Measurements from ENCODE around the gene ACBD4.

Gene ACBD4

DNA sequence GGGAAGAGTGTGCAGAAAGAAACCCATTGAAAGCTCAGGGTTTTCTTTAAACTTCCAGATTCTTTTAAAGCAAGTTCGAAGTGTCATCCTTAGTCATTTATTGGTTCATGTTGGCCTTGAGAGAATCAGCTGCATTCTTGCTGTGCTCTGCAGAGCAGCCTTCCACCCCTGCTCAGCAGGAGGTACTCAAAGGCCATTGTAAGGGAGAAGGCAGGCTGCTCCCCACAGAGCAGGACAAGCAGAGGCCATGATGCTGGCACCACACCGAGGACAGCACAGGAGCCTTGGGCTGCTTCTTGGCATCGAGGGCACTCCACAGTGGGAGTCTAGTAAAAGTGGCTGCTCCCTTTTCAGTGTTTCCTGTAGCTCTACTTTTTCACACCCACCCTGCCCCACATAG, 44.8 kb upstream of the ACBD4 start:
- no peaks in the 10 kb centered on the region for H3K27me3 ChIP-seq (ENCODE audit: control insufficient read depth, low read length)
- H3F3A ChIP-seq (ENCODE audit: control insufficient read depth, insufficient read depth): peaks cover 3% of the 10 kb centered on the region; the same call in 1 of the 2 replicates
- no peak overlapping the region for H3K27ac ChIP-seq (ENCODE audit: low read depth, low read length)
- no peak overlapping the region for H3K4me3 ChIP-seq (ENCODE audit: low read length)
- H3K36me3 ChIP-seq (ENCODE audit: control insufficient read depth, low read length): peaks cover 73% of the 10 kb centered on the region
- no peaks in the 10 kb centered on the region; the same call in 1 of the 2 replicates for H3K4me1 ChIP-seq (ENCODE audit: control insufficient read depth, low read length)
- TF ChIP-seq CTCF (IDR thresholded peaks at IDR 0.05; ENCODE audit: low read depth, low read length, poor library complexity, severe bottlenecking): no peak
- no peak for TF ChIP-seq EZH2phosphoT487 (IDR thresholded peaks at IDR 0.05; ENCODE audit: borderline replicate concordance, low read length)
- H3K9me3 ChIP-seq (ENCODE audit: control insufficient read depth, insufficient read depth, low read length): no peaks in the 10 kb centered on the region
- no peaks in the 10 kb centered on the region for H3K9me2 ChIP-seq (replicated peaks; ENCODE audit: control insufficient read depth, low read length)
- H3K79me2 ChIP-seq (ENCODE audit: control insufficient read depth, low read length): no peaks in the 10 kb centered on the region
- H3K4me2 ChIP-seq (ENCODE audit: low read length): no peak overlapping the region
- H4K20me1 ChIP-seq (ENCODE audit: control insufficient read depth, insufficient read depth, low read depth, low read length): no peaks in the 10 kb centered on the region

- no peak for TF ChIP-seq CTCF (IDR thresholded peaks at IDR 0.05; ENCODE audit: low read depth, low read length, poor library complexity, severe bottlenecking)
- Histone ChIP-seq H3K4me1 (ENCODE audit: control insufficient read depth, low read length) (peaks cover 6% of the 10 kb centered on the region; the same call in 1 of the 2 replicates), H3K4me3 (ENCODE audit: low read length) (no peak overlapping the region), H3K9me2 (replicated peaks; ENCODE audit: control insufficient read depth, low read length) (no peaks in the 10 kb centered on the region), H3K4me2 (ENCODE audit: low read length) (no peak overlapping the region), H4K20me1 (ENCODE audit: control insufficient read depth, insufficient read depth, low read depth, low read length) (no peaks in the 10 kb centered on the region), H3K27me3 (ENCODE audit: control insufficient read depth, low read length) (no peaks in the 10 kb centered on the region), H3K9me3 (ENCODE audit: control insufficient read depth, insufficient read depth, low read length) (no peaks in the 10 kb centered on the region), H3K79me2 (ENCODE audit: control insufficient read depth, low read length) (no peaks in the 10 kb centered on the region), H3K27ac (ENCODE audit: low read depth, low read length) (no peak overlapping the region), H3K36me3 (ENCODE audit: control insufficient read depth, low read length) (peaks cover 77% of the 10 kb centered on the region), H3F3A (ENCODE audit: control insufficient read depth, insufficient read depth) (peaks cover 3% of the 10 kb centered on the region; the same call in 1 of the 2 replicates)
These were observed 43.6 kb upstream of the ACBD4 start for GRCh38 chr17:45091778-45092425.

DNA sequence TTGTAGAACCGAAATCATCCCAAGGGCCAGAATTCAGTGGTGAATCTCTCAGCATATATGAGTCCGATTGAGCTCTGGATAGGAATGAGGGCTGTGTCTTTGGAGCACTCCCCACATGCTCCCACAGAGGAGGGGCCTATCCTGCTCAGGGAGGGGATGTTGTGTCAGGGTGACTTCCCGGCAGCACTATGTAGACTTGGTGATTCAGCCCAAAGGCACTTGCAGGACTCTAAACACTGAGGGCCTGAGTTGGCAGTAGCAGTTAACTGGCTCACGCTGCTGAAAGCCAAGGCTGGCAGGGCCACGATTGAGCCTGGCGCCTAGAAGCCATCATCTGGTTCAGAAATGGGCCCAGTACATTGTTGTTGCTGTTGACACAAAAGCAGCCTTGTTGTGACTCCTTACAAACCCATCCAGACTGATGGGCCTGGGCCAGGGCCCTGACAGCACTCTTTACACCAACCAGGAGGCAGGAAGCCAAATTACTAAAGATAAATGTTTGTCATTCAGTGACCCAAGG, 42.5 kb upstream of the ACBD4 start:
- Histone ChIP-seq H4K20me1 (ENCODE audit: control insufficient read depth, insufficient read depth, low read depth, low read length) (no peaks in the 10 kb centered on the region), H3K36me3 (ENCODE audit: control insufficient read depth, low read length) (peaks cover 77% of the 10 kb centered on the region), H3K79me2 (ENCODE audit: control insufficient read depth, low read length) (no peaks in the 10 kb centered on the region), H3K4me3 (ENCODE audit: low read length) (no peak overlapping the region), H3K4me2 (ENCODE audit: low read length) (no peak overlapping the region), H3F3A (ENCODE audit: control insufficient read depth, insufficient read depth) (peaks cover 3% of the 10 kb centered on the region; the same call in 1 of the 2 replicates), H3K27ac (ENCODE audit: low read depth, low read length) (no peak overlapping the region), H3K27me3 (ENCODE audit: control insufficient read depth, low read length) (no peaks in the 10 kb centered on the region), H3K9me2 (replicated peaks; ENCODE audit: control insufficient read depth, low read length) (no peaks in the 10 kb centered on the region), H3K4me1 (ENCODE audit: control insufficient read depth, low read length) (peaks cover 6% of the 10 kb centered on the region; the same call in 1 of the 2 replicates), H3K9me3 (ENCODE audit: control insufficient read depth, insufficient read depth, low read length) (no peaks in the 10 kb centered on the region)
- TF ChIP-seq CTCF (IDR thresholded peaks at IDR 0.05; ENCODE audit: low read depth, low read length, poor library complexity, severe bottlenecking) (no peak), EZH2phosphoT487 (IDR thresholded peaks at IDR 0.05; ENCODE audit: borderline replicate concordance, low read length) (no peak)

All from DOHH2 (cell line).